ENCODE measurements around the gene OSM.

Gene OSM

GRCh38 chr22:30284172-30284571, 17.5 kb upstream of the OSM start:
- DNase-seq = no peak

DNA sequence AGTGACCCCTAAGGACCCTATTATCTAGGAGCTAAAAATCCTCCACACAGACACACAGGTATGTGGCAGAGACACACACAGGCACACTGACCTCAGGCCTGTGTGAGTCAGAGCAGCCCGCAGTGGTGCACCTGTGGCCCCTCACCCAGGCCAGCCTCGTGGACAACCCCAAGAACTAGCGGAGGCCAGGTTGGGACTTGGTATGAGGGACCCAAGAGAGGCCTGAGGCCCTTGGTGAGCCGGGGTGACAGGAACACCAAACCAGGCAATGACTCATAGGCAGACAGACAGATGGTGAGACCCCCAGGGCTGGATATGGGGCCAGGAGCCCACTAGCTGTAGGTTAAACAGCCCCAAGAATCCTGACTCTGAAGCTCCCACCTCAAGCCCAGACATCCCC, 16.7 kb upstream of the OSM start:
- no peak for DNase-seq

DNA sequence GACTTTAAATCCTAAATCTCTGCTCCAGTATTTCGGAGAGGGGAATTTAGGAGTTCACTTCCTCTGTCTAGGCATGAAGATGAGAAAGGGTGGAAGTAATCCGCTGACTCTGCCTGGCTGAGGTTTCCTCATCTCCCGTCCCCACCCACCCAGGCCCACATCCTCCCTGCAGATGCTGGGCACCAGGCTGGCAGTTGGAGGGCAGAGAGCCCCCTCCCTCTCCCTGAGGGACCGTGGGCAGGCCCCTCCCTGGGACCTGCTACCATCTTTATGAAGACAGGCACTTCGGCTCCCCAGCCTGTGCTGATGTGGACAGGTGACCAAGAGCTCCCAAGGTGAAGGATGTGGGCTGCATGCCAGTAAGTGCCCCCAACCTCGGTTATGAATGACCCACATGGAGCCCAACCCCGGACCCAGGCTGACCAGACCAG, 16.0 kb upstream of the OSM start:
- no peak for DNase-seq

- DNase-seq = no peak
Observed at GRCh38 chr22:30280505-30280904, 13.9 kb upstream of the OSM start.

GRCh38 chr22:30279932-30280331, 13.3 kb upstream of the OSM start:
- DNase-seq = no peak

GRCh38 chr22:30279046-30279788, 12.6 kb upstream of the OSM start:
- DNase-seq = no peak

- no peak for DNase-seq
Observed at GRCh38 chr22:30277547-30278344, 11.1 kb upstream of the OSM start.

DNA sequence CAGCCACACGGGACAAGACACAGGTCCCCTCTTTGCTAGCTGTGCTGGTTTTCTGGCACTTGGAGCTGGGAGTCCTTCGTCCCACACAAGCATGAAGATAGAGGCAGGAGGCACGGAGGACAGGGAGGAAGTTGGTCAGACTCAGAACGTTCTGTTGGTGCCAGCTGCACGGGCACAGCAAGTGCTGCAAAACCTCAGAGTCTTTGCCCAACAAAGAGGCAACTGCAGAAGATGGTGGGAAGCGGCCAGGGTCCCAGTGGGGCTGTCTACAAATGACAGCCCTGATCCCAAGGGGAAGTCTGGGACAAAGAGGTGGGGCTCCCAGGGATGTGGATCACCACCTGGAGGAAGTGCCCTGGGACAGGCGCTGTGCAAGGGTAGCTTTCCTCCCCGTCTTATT, 9.4 kb upstream of the OSM start:
- no peak for DNase-seq

DNA sequence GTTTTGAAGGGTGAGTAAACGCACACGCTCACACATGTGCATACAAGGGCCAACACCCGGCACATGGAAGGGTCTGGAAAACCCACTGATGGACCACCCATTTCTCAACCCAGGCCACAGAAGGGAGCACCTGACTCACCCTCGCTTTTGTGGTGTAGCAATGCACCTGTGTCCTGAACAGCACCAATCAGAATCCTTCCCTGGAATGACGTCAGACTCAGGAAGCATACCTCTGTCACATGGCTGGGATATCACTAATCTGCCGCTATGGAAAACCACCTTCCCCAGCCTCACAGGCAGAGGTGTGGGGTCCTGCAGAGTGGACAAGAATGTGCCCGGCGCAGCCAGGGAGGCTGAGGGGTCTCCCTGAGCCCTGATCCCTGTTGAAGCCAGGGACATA, 9.0 kb upstream of the OSM start:
- DNase-seq = no peak

DNA sequence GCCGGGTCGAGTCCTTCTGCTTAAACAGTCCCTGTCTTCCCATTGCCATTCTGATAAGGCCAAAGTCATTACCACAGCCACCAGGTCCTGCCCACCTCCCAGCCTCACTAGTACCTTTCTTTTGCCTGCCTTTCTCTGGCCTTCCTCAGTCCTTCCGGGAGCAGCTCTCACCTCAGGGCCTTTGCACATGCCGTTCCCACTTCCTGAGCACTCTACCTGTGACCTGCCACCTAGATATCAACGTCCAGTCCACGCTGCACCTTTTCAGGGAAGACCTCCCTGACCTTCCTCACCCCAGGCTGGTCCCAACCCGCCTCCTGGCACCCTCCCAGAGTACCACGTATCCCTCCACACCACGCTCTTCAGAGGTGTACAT, 7.8 kb upstream of the OSM start:
- no peak for DNase-seq

- DNase-seq = no peak
Observed at GRCh38 chr22:30273711-30274436, 7.2 kb upstream of the OSM start.

DNA sequence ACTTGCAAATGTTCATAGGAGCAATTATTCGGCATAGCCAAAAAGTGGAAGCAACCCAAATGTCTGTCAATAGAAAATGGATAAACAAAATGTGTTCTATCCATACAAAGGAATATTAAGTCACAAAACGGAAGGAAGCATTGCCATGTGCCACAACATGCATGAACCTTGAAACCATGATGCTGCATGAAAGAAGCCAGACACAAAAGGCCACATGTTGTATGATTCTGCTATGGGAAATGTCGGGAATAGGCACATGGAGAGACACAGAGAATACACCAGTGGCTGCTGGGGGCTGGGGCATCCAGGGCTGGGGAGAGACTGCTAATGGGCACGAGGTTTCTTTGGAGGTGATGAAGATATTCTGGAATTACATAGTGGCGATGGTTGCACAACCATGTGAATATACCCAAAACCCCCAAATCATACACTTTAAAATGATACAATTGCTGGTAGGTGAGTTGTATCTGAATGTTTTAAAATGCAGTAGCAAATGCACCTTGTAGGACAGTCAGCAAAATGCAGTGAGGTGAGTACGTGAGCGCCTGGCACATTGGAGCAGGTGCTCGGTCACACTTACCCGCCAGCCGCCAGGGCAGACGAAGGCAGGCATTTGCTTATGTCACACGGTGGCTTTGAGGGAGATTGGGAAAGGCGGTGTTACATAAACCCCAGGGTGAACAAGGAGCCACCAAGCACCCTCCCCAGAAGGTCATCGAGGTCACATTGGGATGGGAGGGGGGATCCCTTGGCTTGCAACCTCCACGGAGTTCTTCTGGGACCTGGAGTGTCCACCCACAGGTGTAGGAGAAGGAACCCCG, 6.3 kb upstream of the OSM start:
- no peak for DNase-seq

DNA sequence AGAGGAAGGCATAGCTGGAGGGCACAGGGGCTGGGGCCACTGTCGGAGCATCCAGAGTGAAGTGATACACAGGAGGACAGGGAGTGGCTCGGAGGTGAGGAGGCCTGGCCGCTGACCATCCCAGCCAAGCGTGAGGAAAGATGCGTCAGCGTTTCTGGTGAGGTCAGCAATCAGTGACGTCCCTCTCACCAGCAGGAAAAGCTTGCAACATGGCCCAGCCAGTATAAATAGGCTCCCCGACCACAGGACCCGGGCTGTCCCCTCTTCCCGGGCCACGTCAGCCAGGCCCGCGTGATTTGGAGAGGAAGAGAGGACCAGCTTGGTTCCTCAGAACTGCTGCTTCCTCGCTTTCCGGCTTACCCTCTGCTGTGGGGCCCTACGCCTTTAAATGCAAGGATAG, 4.2 kb upstream of the OSM start:
- no peak for DNase-seq

GRCh38 chr22:30268331-30268730, 1.7 kb upstream of the OSM start:
- DNase-seq = no peak

DNA sequence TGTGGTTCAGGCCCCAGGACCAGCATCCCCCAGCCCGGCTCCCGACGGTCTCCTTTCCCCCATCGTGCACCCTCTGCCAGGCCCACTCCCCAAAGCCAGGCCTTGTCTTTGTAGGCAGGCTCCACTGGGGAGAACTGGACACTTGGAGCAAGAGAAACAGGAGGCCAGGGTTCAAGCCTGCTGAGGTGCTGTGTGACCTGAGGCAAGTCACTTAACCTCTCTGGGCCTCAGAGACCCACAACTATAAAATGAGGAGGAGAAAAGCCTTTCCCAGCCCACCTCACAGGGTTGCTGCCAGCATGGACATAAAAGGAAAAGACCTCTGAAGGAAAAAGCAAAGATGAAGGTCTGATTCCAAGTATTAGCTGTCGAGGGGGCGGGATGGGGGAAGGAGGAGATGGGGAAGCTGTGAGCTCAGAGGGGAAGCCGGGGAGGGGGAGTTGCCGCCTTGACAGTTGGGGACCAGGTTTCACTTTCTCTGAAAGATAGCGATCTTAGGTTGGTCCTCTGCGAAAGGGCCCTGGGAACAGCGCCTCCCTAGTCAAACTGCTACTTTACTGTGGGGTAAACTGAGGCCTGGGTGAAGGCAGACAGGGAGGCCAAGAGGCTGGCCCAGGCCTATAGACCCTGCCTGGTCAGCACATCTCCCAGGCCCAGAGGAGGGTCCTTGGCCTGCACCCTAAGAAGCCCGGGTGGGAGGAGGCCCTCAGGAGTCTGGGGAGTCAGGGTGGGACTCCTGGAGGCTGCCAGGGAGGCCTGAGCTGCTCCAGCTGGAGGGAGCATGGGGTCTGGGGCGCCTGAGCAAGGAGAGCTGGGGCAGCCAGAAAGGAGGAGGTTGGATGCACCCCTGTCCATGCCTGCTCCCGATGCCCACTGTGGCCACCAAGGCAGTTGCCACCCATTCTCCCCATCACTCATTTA, 991 bp upstream of the OSM start:
- DNase-seq = no peak

GRCh38 chr22:30265823-30266444, 717 bp downstream of the OSM start:
- DNase-seq = no peak

- no peak for DNase-seq
Observed at GRCh38 chr22:30265131-30265720, 1.4 kb downstream of the OSM start.

- no peak for DNase-seq
Observed at GRCh38 chr22:30263883-30264282, 2.8 kb downstream of the OSM start.

GRCh38 chr22:30262917-30263741, 3.5 kb downstream of the OSM start:
- DNase-seq = no peak

DNA sequence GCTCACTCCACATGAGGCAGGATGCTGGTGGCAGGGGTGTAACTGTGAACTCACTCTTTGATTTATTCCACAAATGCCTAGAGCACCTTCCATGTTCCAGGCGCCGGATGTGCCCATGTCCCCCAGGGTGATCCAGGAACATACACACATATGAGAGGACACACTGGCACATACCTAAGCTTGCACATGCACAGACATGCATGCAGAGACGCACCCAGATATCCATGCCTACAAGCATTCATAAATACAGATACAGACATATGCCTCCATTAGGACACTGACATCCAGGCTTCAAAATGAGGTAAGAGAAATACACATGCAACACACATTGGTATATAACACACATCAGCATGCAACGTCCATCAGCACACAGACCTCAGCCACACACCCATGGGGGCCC, 4.5 kb downstream of the OSM start:
- DNase-seq = no peak

Measured in SIG-M5 (cell line).